Endodermal cell (in vitro differentiated cells): ENCODE measurements around the gene CAMTA1. TPM values are rescaled to one million over a fixed set of nuclear protein-coding genes. Genes with fewer than 3 reads are reported as not detected.

Experiments
- DNase-seq: peaks from one replicate; pipeline ENCODE4 v3.0.0-alpha.2; 2017
- H3K27ac ChIP-seq: 2 replicates; pipeline ENCODE4 v1.5.1; 2013; ENCODE audit warnings: mild to moderate bottlenecking, low read depth, low read length, moderate library complexity
- H3K27me3 ChIP-seq: 2 replicates; pipeline ENCODE4 v1.6.1; 2013; ENCODE audit warnings: mild to moderate bottlenecking, low read length, moderate library complexity; ENCODE audit not compliant: insufficient read depth, control insufficient read depth, poor library complexity, severe bottlenecking
- H3K36me3 ChIP-seq: 2 replicates; pipeline ENCODE4 v1.7.0; 2013; ENCODE audit warnings: mild to moderate bottlenecking, low read length, moderate library complexity; ENCODE audit not compliant: control insufficient read depth, insufficient read depth
- H3K4me1 ChIP-seq: one replicate; pipeline ENCODE4 v1.7.0; 2013; ENCODE audit warnings: low read length; ENCODE audit not compliant: control insufficient read depth, insufficient read depth
- H3K4me3 ChIP-seq: 2 replicates; pipeline ENCODE4 v1.5.1; 2013; ENCODE audit warnings: mild to moderate bottlenecking, low read length, moderate library complexity
- H3K9ac ChIP-seq: 2 replicates; pipeline ENCODE4 v1.6.1; 2013; ENCODE audit warnings: mild to moderate bottlenecking, low read length, moderate library complexity; ENCODE audit not compliant: poor library complexity, severe bottlenecking; ENCODE audit errors: extremely low read depth
- H3K9me3 ChIP-seq: 2 replicates; pipeline ENCODE4 v1.6.1; 2013; ENCODE audit warnings: mild to moderate bottlenecking, low read length, moderate library complexity; ENCODE audit not compliant: control insufficient read depth
- H3K27ac Mint-ChIP-seq: 2 replicates; pipeline ENCODE4 v1.8.0; 2020; ENCODE audit warnings: mixed read lengths
- H3K27me3 Mint-ChIP-seq: 2 replicates; pipeline ENCODE4 v1.8.0; 2021; ENCODE audit warnings: mild to moderate bottlenecking, mixed read lengths; ENCODE audit not compliant: insufficient read depth
- H3K36me3 Mint-ChIP-seq: 2 replicates; pipeline ENCODE4 v1.8.0; 2020; ENCODE audit warnings: low read depth, mixed read lengths
- H3K4me1 Mint-ChIP-seq: 2 replicates; pipeline ENCODE4 v1.8.0; 2020; ENCODE audit warnings: mixed read lengths
- H3K4me3 Mint-ChIP-seq: 2 replicates; pipeline ENCODE4 v1.8.0; 2020; ENCODE audit warnings: mild to moderate bottlenecking, moderate library complexity, mixed read lengths
- H3K9me3 Mint-ChIP-seq: 2 replicates; pipeline ENCODE4 v1.8.0; 2020; ENCODE audit warnings: mild to moderate bottlenecking, mixed read lengths
- CTCF ChIP-seq: fragments of 200-600 bp; sonication (generic); conservative IDR thresholded peaks from 2 replicates; pipeline ENCODE4 v1.5.0; 2021; ENCODE audit warnings: antibody characterized with exemption, mild to moderate bottlenecking
- WGBS, 2 experiments: methylation state at CpG; one replicate each; pipeline versions ENCODE4 v1.1.5 to v1.1.7; 2013; ENCODE audit warnings: missing lambda C conversion rate in 2 of 2, mixed read lengths in 1 of 2; ENCODE audit not compliant: insufficient coverage in 1 of 2, insufficient read length in 1 of 2; 5-methylcytosine and 5-hydroxymethylcytosine counted together
- total RNA-seq, 2 donors: library from RNA; stranded (reverse); fragmentation: NEBNext Ultra II Directional in 1 of 2; extraction: Animal tissue kit (Norgen Biotek cat#: 25700) in 1 of 2; gene quantifications; 2 replicates in 1 of 2; 3 replicates in 1 of 2; pipeline ENCODE4 v1.2.1, GENCODE V29; 2021

The CAMTA1 gene
- total RNA-seq, 2 donors from 2014 or later = 123 to 137 TPM

GRCh38 chr1:7320661-7321060, 535.4 kb downstream of the CAMTA1 start:
- DNase-seq = peak; percentile 23
- H3K27ac Mint-ChIP-seq = no peak overlapping the region
- H3K4me1 Mint-ChIP-seq = no peaks in the 10 kb centered on the region
- Histone ChIP-seq H3K9me3 (no peaks in the 10 kb centered on the region), H3K27me3 (peaks cover 35% of the 10 kb centered on the region), H3K4me1 (no peaks in the 10 kb centered on the region), H3K27ac (no peak overlapping the region), H3K36me3 (no peaks in the 10 kb centered on the region), H3K9ac (no peak overlapping the region), H3K4me3 (no peak overlapping the region)
- no peaks in the 10 kb centered on the region for H3K36me3 Mint-ChIP-seq
- no peak for TF ChIP-seq CTCF
- no peaks in the 10 kb centered on the region for H3K9me3 Mint-ChIP-seq
- peaks cover 48% of the 10 kb centered on the region for H3K27me3 Mint-ChIP-seq
- H3K4me3 Mint-ChIP-seq = no peak overlapping the region

- Histone ChIP-seq H3K27ac (no peak overlapping the region), H3K36me3 (no peaks in the 10 kb centered on the region), H3K27me3 (peaks cover 24% of the 10 kb centered on the region), H3K4me3 (no peak overlapping the region), H3K9ac (no peak overlapping the region), H3K4me1 (no peaks in the 10 kb centered on the region), H3K9me3 (no peaks in the 10 kb centered on the region)
- H3K9me3 Mint-ChIP-seq = peaks cover under 1% of the 10 kb centered on the region
- H3K4me3 Mint-ChIP-seq = no peak overlapping the region
- H3K4me1 Mint-ChIP-seq = no peaks in the 10 kb centered on the region
- no peaks in the 10 kb centered on the region for H3K36me3 Mint-ChIP-seq
- no peak for TF ChIP-seq CTCF
- DNase-seq = no peak
- H3K27me3 Mint-ChIP-seq = peaks cover 31% of the 10 kb centered on the region
- no peak overlapping the region for H3K27ac Mint-ChIP-seq
- 96% methylated on average over 2 of the region's 2 CpGs; no CpG with 5 or more reads in 1 of the 2 experiments for WGBS, 2 experiments
These were observed 537.1 kb downstream of the CAMTA1 start for GRCh38 chr1:7322283-7322785.

GRCh38 chr1:7322912-7323311, 537.7 kb downstream of the CAMTA1 start:
- WGBS, 2 experiments = 80% methylated on average over 1 of the region's 1 CpG; no CpG with 5 or more reads in 1 of the 2 experiments
- no peaks in the 10 kb centered on the region for H3K4me1 Mint-ChIP-seq
- no peaks in the 10 kb centered on the region for H3K36me3 Mint-ChIP-seq

More at GRCh38 chr1:7322912-7323311, 537.7 kb downstream of the CAMTA1 start:
- no peak overlapping the region for H3K9ac ChIP-seq
- DNase-seq = no peak
- H3K27me3 ChIP-seq = peaks cover 18% of the 10 kb centered on the region
- H3K4me3 ChIP-seq = no peak overlapping the region
- Mint-ChIP-seq H3K9me3 (peaks cover 7% of the 10 kb centered on the region), H3K4me3 (no peak overlapping the region), H3K27me3 (peaks cover 28% of the 10 kb centered on the region), H3K27ac (no peak overlapping the region)
- no peak for TF ChIP-seq CTCF
- no peak overlapping the region for H3K27ac ChIP-seq
- H3K9me3 ChIP-seq = no peaks in the 10 kb centered on the region
- no peaks in the 10 kb centered on the region for H3K4me1 ChIP-seq
- no peaks in the 10 kb centered on the region for H3K36me3 ChIP-seq
